NCI-H128 (cell line): ENCODE results near the gene SFSWAP.
"Not testable (repeated sequence)": the region's sequence is repeated elsewhere in the genome, so short reads cannot be mapped to it uniquely, and the experiment has no call there.

ENCODE experiments used
- DNase-seq: peaks from one replicate; lab custom pipeline; 2025; ENCODE audit not compliant: unreplicated experiment; lab: John Stamatoyannopoulos, UW

Gene SFSWAP

DNA sequence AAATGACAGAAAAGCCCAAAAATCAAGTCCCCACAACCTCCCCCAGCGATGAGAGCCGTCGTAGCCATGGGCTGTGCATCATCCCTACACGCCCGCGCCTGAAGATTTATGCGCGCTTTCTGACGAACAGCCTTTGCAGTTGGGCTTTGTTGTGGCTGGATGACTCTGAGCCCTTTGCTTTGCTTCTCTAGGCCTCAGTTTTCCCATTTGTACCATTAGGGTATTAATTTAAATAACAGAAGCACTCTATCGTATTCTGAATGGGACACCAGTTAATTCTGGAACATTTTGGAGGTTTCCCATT is 24.2 kb downstream of the SFSWAP start:
- DNase-seq, result no peak

DNA sequence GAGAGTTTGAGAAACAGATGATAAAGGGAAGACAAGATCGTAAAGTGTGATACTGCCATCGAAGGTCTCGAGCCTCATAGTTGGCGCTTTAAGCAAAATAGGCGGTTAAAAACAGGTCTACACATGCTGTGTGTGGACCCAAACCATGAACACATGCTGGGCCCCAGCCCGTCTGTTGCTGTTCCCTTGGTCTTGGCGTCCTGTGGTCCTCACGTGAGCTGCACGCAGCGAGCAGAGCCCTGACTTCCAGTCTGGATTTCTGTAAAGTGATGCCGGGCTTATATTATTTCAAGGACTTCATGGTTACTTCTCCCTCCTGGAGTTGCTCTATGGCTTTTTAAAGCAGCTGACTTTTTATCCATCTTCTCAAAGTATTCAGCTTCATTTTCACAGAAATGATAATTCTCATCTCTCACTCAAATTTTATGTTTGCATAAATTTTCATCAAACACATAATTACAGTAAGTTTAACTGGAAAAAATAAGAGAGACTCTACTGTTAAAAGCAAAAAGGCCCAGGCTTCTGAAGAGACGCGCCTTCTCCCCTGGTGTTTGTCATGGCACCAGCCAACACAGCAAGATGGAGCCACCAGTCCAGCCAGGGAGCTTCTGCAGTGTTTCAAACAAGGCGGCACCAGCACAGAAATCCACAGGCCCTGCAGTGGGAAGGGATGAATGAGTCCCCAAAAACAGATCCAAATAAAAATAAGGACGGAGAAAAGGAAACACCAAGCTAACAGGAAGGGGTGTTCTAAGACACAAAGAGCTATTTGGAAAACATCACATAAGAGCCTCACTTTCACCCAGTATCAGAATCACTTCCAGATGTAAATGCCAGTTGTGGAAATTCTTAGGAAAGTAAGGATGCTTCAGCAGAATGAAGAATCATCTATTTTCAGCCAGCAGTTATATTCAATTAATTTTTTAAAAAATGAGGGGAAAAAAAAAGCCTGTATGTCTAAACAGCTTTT is 24.9 kb downstream of the SFSWAP start:
- DNase-seq, result no peak

DNA sequence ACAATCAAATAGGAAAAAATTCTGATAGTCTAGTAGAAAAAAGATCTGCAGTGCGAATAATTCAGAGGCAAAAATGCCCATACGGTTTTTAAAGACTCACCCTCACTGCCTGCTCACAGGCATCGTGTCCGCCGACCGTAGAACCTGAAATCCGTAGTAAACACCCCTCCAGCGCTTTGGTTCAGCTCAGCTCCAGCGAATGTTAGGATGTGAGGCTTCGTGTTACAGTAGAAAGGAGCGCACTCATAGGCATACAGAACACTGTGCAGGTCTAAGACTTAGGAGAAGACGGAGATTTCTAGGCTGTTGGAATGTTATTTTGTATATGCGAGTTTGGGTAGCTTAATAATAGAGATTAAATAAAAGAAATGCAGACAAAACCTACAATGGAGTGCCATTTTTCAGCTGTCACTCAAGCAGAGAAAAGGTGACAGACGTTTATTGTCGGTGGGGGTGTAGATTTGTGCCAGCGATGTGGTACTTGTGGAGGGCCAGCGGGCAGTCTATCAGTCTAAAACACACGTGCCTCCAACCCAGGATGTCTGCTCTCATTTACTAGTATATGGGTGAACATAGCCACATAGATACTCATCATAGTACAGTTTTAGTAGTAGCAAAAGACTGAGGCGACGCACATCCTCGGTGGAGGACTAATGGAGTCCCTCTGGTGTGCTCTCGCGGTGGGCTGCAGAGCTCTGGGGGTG is 25.7 kb downstream of the SFSWAP start:
- no peak for DNase-seq

- DNase-seq, result no peak
These were observed 26.4 kb downstream of the SFSWAP start for GRCh38 chr12:131737150-131737827.

- DNase-seq, result no peak
These were observed 27.3 kb downstream of the SFSWAP start for GRCh38 chr12:131738196-131738595.

DNA sequence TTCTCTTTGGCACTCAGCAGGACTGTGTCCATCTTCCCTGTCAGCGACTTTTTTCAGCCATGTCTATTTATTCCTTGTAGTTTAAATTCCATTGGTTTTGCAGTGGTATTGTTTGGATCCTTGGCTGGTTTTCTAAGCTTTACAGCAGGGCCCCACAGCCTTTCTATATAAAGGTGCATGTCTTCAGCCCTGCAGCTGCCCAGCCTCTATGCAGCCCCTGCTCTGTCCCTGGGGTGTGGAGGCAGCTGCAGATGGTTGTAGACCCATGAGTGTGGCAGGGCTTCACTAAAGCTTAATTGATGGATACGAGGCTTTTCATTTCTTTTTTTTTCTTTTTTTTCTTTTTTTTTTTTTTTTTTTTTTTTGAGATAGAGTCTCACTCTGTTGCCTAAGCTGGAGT is 29.7 kb downstream of the SFSWAP start:
- no peak for DNase-seq

DNA sequence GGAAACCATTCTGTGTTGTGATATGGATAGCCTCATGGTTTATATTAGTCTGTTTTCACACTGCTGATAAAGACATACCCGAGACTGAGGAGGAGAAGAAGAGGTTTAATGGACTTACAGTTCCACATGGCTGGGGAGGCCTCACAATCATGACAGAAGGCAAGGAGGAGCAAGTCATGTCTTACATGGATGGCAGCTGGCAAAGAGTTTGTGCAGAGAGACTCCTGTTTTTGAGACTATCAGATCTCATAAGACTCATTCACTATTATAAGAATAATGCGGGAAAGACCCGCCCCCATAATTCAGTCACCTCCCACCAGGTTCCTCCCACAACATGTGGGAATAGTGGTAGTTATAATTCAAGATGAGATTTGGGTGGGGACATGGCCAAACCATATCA is 31.9 kb downstream of the SFSWAP start:
- DNase-seq, result not testable (repeated sequence)

- not testable (repeated sequence) for DNase-seq
These were observed 32.5 kb downstream of the SFSWAP start for GRCh38 chr12:131743410-131743809.

- DNase-seq, result not testable (repeated sequence)
These were observed 33.0 kb downstream of the SFSWAP start for GRCh38 chr12:131743880-131744279.

GRCh38 chr12:131744675-131745074 is 33.8 kb downstream of the SFSWAP start:
- DNase-seq, result not testable (repeated sequence)

DNA sequence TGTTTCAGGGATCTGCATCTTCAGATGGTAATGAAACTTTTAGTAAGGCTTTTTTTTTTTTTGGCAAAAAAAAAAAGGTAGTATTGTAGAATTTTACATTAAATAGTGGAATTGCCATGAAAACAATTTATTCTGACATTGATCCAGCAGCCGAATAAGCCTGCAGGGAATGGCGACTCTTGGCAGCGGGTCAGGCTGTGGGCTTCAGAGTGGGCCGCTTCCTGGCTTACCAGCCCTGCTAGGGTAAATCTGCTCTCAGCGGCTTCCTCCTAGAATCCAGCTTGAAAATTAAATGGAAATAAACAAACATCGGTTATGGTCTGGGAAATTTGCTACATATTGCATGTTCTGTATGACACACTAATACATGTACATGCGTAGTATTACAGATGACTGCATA is 34.8 kb downstream of the SFSWAP start:
- no peak for DNase-seq

GRCh38 chr12:131747276-131748177 is 36.6 kb downstream of the SFSWAP start:
- DNase-seq, result no peak

DNA sequence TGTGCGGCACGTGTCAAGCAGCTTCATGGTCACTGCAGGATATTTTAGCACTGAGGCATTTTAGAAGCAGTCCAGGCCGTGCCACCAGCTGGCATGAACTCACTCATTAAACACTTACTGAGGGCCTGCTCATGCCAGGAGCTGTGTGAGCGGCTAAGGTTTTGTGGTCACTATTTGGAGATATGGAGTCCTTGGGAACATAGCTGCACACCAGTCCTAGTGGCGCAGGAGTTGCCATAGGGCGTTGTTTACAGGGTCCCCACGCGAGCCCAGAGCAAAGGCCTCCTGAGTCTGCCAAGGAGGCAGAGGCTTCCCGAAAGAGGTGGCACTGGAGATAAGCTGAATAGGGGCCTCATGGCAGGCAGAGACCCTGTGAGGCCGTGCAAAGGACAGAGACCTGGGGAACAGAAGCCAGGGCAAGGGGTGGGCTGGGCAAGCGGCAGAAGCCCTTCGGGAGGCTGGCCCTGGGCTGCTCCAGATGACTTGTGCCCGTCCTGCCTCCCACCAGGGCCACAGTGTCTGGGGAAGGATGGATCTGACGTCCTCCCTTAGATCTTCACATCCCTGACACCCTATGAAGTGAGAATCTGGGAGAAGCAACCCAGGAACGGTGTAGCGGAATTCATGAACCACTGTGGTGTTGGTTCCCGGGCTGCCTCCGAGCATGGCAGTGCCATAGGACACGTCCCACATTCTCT is 38.9 kb downstream of the SFSWAP start:
- no peak for DNase-seq

- no peak for DNase-seq
These were observed 40.4 kb downstream of the SFSWAP start for GRCh38 chr12:131751335-131751734.

GRCh38 chr12:131752451-131752850 is 41.6 kb downstream of the SFSWAP start:
- DNase-seq, result no peak

GRCh38 chr12:131753005-131753404 is 42.1 kb downstream of the SFSWAP start:
- no peak for DNase-seq

GRCh38 chr12:131753757-131754156 is 42.9 kb downstream of the SFSWAP start:
- DNase-seq, result no peak

DNA sequence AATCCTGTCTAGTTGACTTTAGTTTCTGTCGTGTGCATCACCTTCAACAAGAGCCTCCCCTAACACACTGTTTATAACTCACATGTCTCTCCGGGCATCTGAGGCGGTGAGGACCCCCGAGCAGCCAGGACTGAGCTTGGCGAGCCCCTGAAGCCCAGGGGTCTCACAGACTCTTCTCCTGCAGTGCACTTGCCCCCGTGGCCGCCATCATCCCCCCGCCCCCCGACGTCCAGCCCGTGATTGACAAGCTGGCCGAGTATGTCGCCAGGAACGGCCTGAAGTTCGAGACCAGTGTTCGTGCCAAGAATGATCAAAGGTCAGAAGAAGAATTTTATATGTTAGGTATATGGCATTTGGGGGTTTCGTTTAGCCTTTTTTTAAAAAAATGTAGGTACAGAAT is 43.3 kb downstream of the SFSWAP start:
- DNase-seq, result no peak

- DNase-seq, result no peak
These were observed 44.6 kb downstream of the SFSWAP start for GRCh38 chr12:131755305-131756113.
